Measurements from ENCODE around the gene GRM8.
"Not testable (repeated sequence)": the region's sequence is repeated elsewhere in the genome, so short reads cannot be mapped to it uniquely, and the experiment has no call there.

GRCh38 chr7:126881908-126882307, 370.8 kb downstream of the GRM8 start:
- not testable (repeated sequence) for TF ChIP-seq CTCF, POLR2A (IDR thresholded peaks at IDR 0.05)
